ENCODE results near the gene IL6. TPM values are rescaled to one million over a fixed set of nuclear protein-coding genes. Genes with fewer than 3 reads are reported as not detected.

The IL6 gene
- total and polyA plus RNA-seq, 2 donors (not counting 1 experiment from before 2014, with no cell fraction given), result 2.6 to 222 TPM

GRCh38 chr7:22694597-22695207 lies 32.3 kb upstream of the IL6 start:
- WGBS (ENCODE audit: insufficient coverage), result 61% methylated on average over 3 of the region's 5 CpGs
- peak overlapping the region; percentile 71 for H3K4me3 Mint-ChIP-seq

More at GRCh38 chr7:22694597-22695207, 32.3 kb upstream of the IL6 start:
- Histone ChIP-seq H2AFZ (ENCODE audit: insufficient read depth, low read depth, low read length, poor library complexity, severe bottlenecking) (no peak overlapping the region), H3K9ac (ENCODE audit: low read length) (peak overlapping the region; percentile 32), H3K79me2 (ENCODE audit: control insufficient read depth, insufficient read depth, low read length) (peaks cover 25% of the 10 kb centered on the region), H3K27ac (ENCODE audit: low read length in 2 of 2) (peak overlapping the region; percentile 52 to 64), H3K36me3 (replicated peaks in 1 of 2; ENCODE audit: control extremely low read depth in 1 of 2, control insufficient read depth in 1 of 2, extremely low read depth in 1 of 2, insufficient read depth in 2 of 2, low read length in 1 of 2) (no peaks in the 10 kb centered on the region), H3K27me3 (replicated peaks in 1 of 4; ENCODE audit: control extremely low read depth in 1 of 4, control insufficient read depth in 3 of 4, insufficient read depth in 4 of 4, low read length in 3 of 4) (no peaks in the 10 kb centered on the region), H3K4me1 (ENCODE audit: control insufficient read depth in 2 of 2, insufficient read depth in 2 of 2, low read length in 2 of 2) (peaks cover 59 to 66% of the 10 kb centered on the region in 2 donors), H3K9me3 (ENCODE audit: control extremely low read depth in 1 of 3, control insufficient read depth in 2 of 3, insufficient read depth in 1 of 3, low read length in 2 of 3) (no peaks in the 10 kb centered on the region), H4K20me1 (ENCODE audit: control insufficient read depth, insufficient read depth, low read length, poor library complexity, severe bottlenecking) (no peaks in the 10 kb centered on the region), H3K4me3 (ENCODE audit: control extremely low read depth in 1 of 5, extremely low read depth in 1 of 5, insufficient read depth in 1 of 5, low read depth in 2 of 5, low read length in 4 of 5) (peak overlapping the region in 1 of 5 experiments; percentile 44), H3K4me2 (replicated peaks; ENCODE audit: low read depth, low read length, poor library complexity, severe bottlenecking) (peak overlapping the region; percentile 54)
- POLR2A ChIA-PET, result interaction anchor here (1.0 kb wide), 1 partner anchor 24 kb away, joined by 8 read pairs; no protein-coding TSS in a partner anchor
- intact Hi-C loops (cut with micrococcal nuclease), result loop anchor here (1.0 to 10.0 kb wide), 3 partner anchors 13 to 1340 kb away; no protein-coding TSS in a partner anchor
- TF ChIP-seq CTCF (IDR thresholded peaks at IDR 0.05), result no peak
- no peak for TF ChIP-seq EZH2 (IDR thresholded peaks at IDR 0.05; ENCODE audit: borderline replicate concordance, insufficient read depth, low read depth, low read length, poor library complexity, severe bottlenecking)
- no peaks in the 10 kb centered on the region for H3K9me3 Mint-ChIP-seq (ENCODE audit: insufficient read depth)
- peaks cover 74% of the 10 kb centered on the region for H3K4me1 Mint-ChIP-seq
- DNase-seq (peak; percentile 74), ATAC-seq (ENCODE audit: low read depth) (peak; percentile 60)
- H3K27ac Mint-ChIP-seq, result peak overlapping the region; percentile 81
- no peaks in the 10 kb centered on the region for H3K27me3 Mint-ChIP-seq
- CTCF ChIA-PET, result interaction anchor here (0.8 to 7.0 kb wide), 4 partner anchors 18 to 31 kb away, joined by 3 to 106 read pairs (median 12); partner anchors contain the start of gene IL6

Data from B cell (primary cell).